Panc1 (cell line): Measurements from ENCODE around the gene CARD10. TPM values are rescaled to one million over a fixed set of nuclear protein-coding genes. Genes with fewer than 3 reads are reported as not detected.
A peak's percentile ranks its signal among the peaks of the same experiment; 100 is the strongest.

ENCODE experiments used
- ATAC-seq: fragments of 200-7000 bp; cut with Tn5 transposase; 2 replicates; pipeline ENCODE4 v1.9.1; 2020; ENCODE audit warnings: mild to moderate bottlenecking, moderate library complexity
- BruUV-seq: library from RNA; stranded (reverse); fragments of 400-500 nt; replicated peaks from 2 replicates; lab custom pipeline; 2021; lab: Mats Ljungman, UMichigan
- CTCF ChIA-PET: fragments of 300-600 bp; sonication (Branson Sonifier 250); formaldehyde crosslinking; loops from one replicate; lab custom pipeline; 2022; ENCODE audit warnings: antibody characterized with exemption; lab: Charles Lee
- POLR2A ChIA-PET: fragments of 300-600 bp; sonication (Branson Sonifier 250); formaldehyde crosslinking; loops from one replicate; lab custom pipeline; 2022; ENCODE audit warnings: antibody characterized with exemption; lab: Charles Lee
- DNase-seq: peaks from one replicate; pipeline ENCODE4 v3.0.0-alpha.2; 2010; ENCODE audit warnings: low read depth, low spot score
- H3K27ac ChIP-seq: 2 replicates; pipeline ENCODE4 v1.5.1; 2011; ENCODE audit warnings: mild to moderate bottlenecking, low read length, inconsistent platforms
- H3K27me3 ChIP-seq: fragments of 200-500 bp; sonication (Bioruptor generic); 2 replicates; pipeline ENCODE4 v1.6.0; 2014; ENCODE audit warnings: low read length, inconsistent platforms; ENCODE audit not compliant: control insufficient read depth, insufficient read depth
- H3K36me3 ChIP-seq: fragments of 200-500 bp; sonication (Bioruptor generic); 2 replicates; pipeline ENCODE4 v1.5.1; 2014; ENCODE audit warnings: inconsistent platforms, mild to moderate bottlenecking, low read length, moderate library complexity; ENCODE audit not compliant: control insufficient read depth, insufficient read depth
- H3K4me1 ChIP-seq: 2 replicates; pipeline ENCODE4 v1.5.1; 2011; ENCODE audit warnings: inconsistent platforms, mild to moderate bottlenecking, low read length, moderate library complexity; ENCODE audit not compliant: control insufficient read depth, insufficient read depth
- H3K4me3 ChIP-seq, 2 experiments: 2 replicates each; pipeline ENCODE4 v1.5.1; 2011 to 2012; ENCODE audit warnings: low read depth in 2 of 2, low read length in 2 of 2, mild to moderate bottlenecking in 2 of 2, inconsistent platforms in 1 of 2, moderate library complexity in 1 of 2
- H3K9me3 ChIP-seq: fragments of 200-500 bp; sonication (Bioruptor generic); 2 replicates; pipeline ENCODE4 v1.5.1; 2014; ENCODE audit warnings: low read depth, mild to moderate bottlenecking, inconsistent platforms, low read length, moderate library complexity; ENCODE audit not compliant: control insufficient read depth, insufficient read depth
- POLR2AphosphoS5 ChIP-seq: IDR thresholded peaks from 2 replicates; pipeline ENCODE4 v1.6.1; 2012; ENCODE audit warnings: mild to moderate bottlenecking, low read depth, low read length, moderate library complexity
- SIN3A ChIP-seq: IDR thresholded peaks from 2 replicates; pipeline ENCODE4 v1.6.1; 2012; ENCODE audit warnings: low read depth, mild to moderate bottlenecking, low read length, moderate library complexity, borderline replicate concordance; ENCODE audit not compliant: insufficient read depth
- TCF7L2 ChIP-seq: IDR thresholded peaks from 2 replicates; pipeline ENCODE4 v1.6.1; 2011; ENCODE audit warnings: mild to moderate bottlenecking, low read depth, low read length, inconsistent platforms
- in situ Hi-C: cut with HindIII; loops from 2 replicates; pipeline ENCODE4 v1.10.0; 2016; ENCODE audit warnings: low sequenced_read_pairs, low pct_unique_long_range_greater_than_20kb
- intact Hi-C: fragments of 100-400 bp; cut with micrococcal nuclease; formaldehyde crosslinking; loops from one replicate; pipeline ENCODE4 v1.10.0; 2022; ENCODE audit not compliant: unreplicated experiment
- total RNA-seq: library from RNA; stranded (reverse); gene quantifications from one replicate; pipeline ENCODE4 v1.2.1, GENCODE V29; 2021; ENCODE audit not compliant: unreplicated experiment
- TF ChIP-seq, protein P1 (sequence below), 2 experiments: IDR thresholded peaks; 2 replicates each; pipeline ENCODE4 v1.6.1; 2011 to 2012; ENCODE audit warnings: low read depth in 2 of 2, control low read depth in 1 of 2, low read length in 1 of 2, mild to moderate bottlenecking in 1 of 2, moderate library complexity in 1 of 2; ENCODE audit not compliant: insufficient read depth in 1 of 2
- TF ChIP-seq, protein P2 (sequence below): fragments of 450-650 bp; IDR thresholded peaks from 2 replicates; pipeline ENCODE4 v1.5.1; 2017; ENCODE audit warnings: mild to moderate bottlenecking

The CARD10 gene
- total RNA-seq, 1 experiment from 2014 or later, result 43.1 TPM

DNA sequence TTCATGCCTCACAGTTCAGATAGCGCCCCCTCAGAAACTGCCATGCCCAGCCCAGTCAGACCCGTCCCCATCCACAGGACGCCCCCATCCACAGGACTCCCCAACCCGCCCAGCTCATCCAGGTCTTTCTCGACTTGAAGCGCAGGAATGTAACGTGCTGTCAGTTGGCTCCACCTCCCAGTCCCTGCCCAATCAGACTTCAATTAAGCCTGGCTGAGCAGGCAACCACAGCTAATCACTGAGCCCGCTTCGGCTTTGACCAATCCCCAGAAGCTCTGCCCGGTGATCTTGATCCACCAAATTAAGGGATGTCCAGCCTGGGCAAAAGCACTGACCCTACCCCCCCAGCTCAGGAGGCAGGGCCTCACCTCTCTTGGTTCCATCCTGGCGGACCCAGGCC lies 22.6 kb downstream of the CARD10 start:
- in situ Hi-C loops (no loop called here), intact Hi-C loops (no loop called here)
- DNase-seq, result no peak
- CTCF ChIA-PET, result interaction anchor here (1.3 kb wide), 1 partner anchor 24 kb away, joined by 3 read pairs; no protein-coding TSS in a partner anchor
- BruUV-seq, result no TSS peak
- H3K4me3 ChIP-seq, result no peak overlapping the region
- TF ChIP-seq, protein P1, sequence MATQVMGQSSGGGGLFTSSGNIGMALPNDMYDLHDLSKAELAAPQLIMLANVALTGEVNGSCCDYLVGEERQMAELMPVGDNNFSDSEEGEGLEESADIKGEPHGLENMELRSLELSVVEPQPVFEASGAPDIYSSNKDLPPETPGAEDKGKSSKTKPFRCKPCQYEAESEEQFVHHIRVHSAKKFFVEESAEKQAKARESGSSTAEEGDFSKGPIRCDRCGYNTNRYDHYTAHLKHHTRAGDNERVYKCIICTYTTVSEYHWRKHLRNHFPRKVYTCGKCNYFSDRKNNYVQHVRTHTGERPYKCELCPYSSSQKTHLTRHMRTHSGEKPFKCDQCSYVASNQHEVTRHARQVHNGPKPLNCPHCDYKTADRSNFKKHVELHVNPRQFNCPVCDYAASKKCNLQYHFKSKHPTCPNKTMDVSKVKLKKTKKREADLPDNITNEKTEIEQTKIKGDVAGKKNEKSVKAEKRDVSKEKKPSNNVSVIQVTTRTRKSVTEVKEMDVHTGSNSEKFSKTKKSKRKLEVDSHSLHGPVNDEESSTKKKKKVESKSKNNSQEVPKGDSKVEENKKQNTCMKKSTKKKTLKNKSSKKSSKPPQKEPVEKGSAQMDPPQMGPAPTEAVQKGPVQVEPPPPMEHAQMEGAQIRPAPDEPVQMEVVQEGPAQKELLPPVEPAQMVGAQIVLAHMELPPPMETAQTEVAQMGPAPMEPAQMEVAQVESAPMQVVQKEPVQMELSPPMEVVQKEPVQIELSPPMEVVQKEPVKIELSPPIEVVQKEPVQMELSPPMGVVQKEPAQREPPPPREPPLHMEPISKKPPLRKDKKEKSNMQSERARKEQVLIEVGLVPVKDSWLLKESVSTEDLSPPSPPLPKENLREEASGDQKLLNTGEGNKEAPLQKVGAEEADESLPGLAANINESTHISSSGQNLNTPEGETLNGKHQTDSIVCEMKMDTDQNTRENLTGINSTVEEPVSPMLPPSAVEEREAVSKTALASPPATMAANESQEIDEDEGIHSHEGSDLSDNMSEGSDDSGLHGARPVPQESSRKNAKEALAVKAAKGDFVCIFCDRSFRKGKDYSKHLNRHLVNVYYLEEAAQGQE (IDR thresholded peaks at IDR 0.05; ENCODE audit: insufficient read depth in 1 of 2, low read depth in 2 of 2, low read length in 1 of 2), result no peak
- TF ChIP-seq, protein P2, sequence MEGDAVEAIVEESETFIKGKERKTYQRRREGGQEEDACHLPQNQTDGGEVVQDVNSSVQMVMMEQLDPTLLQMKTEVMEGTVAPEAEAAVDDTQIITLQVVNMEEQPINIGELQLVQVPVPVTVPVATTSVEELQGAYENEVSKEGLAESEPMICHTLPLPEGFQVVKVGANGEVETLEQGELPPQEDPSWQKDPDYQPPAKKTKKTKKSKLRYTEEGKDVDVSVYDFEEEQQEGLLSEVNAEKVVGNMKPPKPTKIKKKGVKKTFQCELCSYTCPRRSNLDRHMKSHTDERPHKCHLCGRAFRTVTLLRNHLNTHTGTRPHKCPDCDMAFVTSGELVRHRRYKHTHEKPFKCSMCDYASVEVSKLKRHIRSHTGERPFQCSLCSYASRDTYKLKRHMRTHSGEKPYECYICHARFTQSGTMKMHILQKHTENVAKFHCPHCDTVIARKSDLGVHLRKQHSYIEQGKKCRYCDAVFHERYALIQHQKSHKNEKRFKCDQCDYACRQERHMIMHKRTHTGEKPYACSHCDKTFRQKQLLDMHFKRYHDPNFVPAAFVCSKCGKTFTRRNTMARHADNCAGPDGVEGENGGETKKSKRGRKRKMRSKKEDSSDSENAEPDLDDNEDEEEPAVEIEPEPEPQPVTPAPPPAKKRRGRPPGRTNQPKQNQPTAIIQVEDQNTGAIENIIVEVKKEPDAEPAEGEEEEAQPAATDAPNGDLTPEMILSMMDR, result no peak
- TF ChIP-seq SIN3A (no peak), POLR2AphosphoS5 (no peak), TCF7L2 (no peak)
- peak; percentile 32 for ATAC-seq
- peaks cover 56% of the 10 kb centered on the region for H3K4me1 ChIP-seq
- POLR2A ChIA-PET, result no interaction called here
- H3K27me3 ChIP-seq, result no peaks in the 10 kb centered on the region
- no peaks in the 10 kb centered on the region for H3K9me3 ChIP-seq
- H3K27ac ChIP-seq, result 0 out of 2 replicates have a peak overlapping the region, but pooled peaks have one; percentile 44
- H3K36me3 ChIP-seq, result no peaks in the 10 kb centered on the region

DNA sequence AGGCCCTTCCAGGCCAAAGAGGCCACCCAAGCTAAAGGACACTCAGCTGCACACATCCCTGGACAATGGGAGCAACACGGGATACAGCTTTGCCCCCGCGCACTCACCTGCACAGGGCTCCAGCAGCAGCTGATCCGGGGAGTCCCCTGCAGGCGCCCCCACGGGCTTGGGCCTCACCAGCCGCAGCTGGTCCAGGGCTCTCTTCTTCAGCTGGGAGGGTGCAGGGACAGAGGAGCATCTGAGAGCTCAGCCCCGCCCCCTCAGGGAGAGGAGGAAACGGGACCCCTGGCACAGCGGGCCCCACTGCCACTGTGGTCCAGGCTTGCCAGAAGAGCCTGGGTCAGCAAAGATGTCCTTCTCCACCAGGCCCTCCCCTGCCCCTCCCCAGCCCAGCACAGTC lies 25.2 kb downstream of the CARD10 start:
- Histone ChIP-seq H3K27me3 (no peaks in the 10 kb centered on the region), H3K9me3 (no peaks in the 10 kb centered on the region), H3K4me1 (peaks cover 31% of the 10 kb centered on the region), H3K36me3 (no peaks in the 10 kb centered on the region), H3K4me3 (no peak overlapping the region), H3K27ac (no peak overlapping the region)
- BruUV-seq, result no TSS peak
- POLR2A ChIA-PET, result no interaction called here
- intact Hi-C loops (no loop called here), in situ Hi-C loops (no loop called here)
- ATAC-seq, result no peak
- CTCF ChIA-PET, result no interaction called here
- TF ChIP-seq, protein P2, result no peak
- TF ChIP-seq, protein P1 (IDR thresholded peaks at IDR 0.05; ENCODE audit: insufficient read depth in 1 of 2, low read depth in 2 of 2, low read length in 1 of 2), result no peak
- TF ChIP-seq TCF7L2 (no peak), POLR2AphosphoS5 (no peak), SIN3A (no peak)
- DNase-seq, result no peak
